GM23248 (cell line): ENCODE data around the gene THAP7.

ENCODE experiments used
- EZH2 ChIP-seq: fragments of 200-600 bp; sonication (generic); IDR thresholded peaks from 2 replicates; pipeline ENCODE4 v1.6.1; 2018; ENCODE audit warnings: antibody characterized with exemption, mild to moderate bottlenecking; ENCODE audit not compliant: insufficient read depth, poor library complexity, severe bottlenecking
- EZH2phosphoT487 ChIP-seq: fragments of 200-600 bp; sonication (generic); IDR thresholded peaks from 2 replicates; pipeline ENCODE4 v1.6.1; 2018; ENCODE audit warnings: antibody characterized with exemption, moderate library complexity, mild to moderate bottlenecking, low read depth; ENCODE audit not compliant: insufficient read depth

GRCh38 chr22:20956258-20957101 is 45.4 kb downstream of the THAP7 start:
- TF ChIP-seq EZH2 (no peak), EZH2phosphoT487 (no peak)
